Fibroblast of upper back skin (primary cell): ENCODE data around the gene AGAP1.

Experiments
- DNase-seq: peaks from one replicate; pipeline ENCODE4 v3.0.0-alpha.2; 2013

The AGAP1 gene

DNA sequence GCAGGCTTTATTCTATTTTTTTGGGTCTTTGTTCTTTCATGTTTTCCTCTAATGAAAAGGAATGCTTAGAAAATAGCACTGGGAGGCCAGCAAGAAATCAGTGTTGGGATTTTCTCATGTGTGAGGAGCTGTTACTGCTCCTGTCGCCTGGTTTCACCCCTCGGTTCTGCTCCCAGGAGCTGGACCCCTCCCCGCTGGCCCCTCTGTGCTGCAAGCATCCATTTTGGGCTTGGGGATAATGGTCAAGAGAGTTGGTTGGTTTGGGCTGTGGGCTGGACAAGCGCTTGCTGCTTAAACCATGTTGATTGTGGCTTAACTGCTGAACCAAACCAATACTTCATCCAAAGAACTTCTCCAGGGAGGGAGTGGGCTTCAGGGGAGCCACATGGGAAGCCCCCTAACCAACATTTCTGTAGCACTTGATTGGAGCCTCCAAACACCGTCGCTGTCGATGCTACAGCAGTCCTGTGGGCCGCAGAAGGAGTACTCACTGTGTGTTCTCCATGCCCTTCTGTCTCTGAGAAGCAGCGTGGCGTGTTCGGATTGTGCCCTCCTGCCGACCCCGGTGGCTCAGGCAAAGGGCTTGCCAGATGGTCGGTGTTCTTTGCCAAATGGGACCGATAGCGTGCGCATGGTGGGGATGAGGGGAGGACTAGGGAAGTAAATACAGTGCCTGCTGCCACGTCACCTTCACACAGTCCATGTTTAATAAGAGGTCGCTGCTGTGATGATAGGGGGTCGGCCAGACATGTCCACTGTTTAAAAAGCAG, 40.0 kb downstream of the AGAP1 start:
- no peak for DNase-seq

DNA sequence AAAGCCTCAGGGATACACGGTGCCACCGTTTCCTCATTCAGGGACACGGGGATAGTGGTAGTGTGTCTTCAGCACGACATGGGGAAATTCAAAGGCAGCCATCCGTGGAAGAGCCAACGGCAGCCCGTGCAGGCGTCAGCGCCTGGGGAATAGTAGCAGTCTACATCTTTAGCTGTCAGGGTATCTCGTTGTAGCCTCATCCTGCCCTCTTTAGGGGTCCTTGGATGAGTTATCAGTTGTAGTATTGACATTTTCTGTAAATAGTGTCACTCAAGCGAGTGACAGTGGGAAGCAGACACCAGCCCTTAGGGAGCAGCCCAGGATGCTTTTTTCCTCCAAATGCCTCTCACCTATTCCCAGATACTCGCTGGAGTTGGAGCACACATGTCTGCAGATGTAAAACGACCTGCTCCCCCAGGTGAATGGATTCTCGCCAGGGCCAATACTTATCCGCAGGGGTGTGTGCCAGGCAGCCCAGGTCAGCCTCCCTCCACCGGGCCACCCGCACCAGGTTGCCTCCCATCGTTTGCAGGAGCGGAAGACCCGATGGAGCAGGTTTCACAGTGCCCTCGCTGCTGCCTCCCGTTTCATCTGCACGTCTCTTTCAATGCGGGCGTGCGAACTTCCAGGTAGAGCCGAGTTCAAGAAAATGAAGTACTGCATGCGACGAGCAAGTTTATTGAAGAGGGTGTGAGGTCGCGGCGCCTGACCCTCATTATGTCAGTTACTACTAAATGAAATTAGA, 41.0 kb downstream of the AGAP1 start:
- no peak for DNase-seq

DNA sequence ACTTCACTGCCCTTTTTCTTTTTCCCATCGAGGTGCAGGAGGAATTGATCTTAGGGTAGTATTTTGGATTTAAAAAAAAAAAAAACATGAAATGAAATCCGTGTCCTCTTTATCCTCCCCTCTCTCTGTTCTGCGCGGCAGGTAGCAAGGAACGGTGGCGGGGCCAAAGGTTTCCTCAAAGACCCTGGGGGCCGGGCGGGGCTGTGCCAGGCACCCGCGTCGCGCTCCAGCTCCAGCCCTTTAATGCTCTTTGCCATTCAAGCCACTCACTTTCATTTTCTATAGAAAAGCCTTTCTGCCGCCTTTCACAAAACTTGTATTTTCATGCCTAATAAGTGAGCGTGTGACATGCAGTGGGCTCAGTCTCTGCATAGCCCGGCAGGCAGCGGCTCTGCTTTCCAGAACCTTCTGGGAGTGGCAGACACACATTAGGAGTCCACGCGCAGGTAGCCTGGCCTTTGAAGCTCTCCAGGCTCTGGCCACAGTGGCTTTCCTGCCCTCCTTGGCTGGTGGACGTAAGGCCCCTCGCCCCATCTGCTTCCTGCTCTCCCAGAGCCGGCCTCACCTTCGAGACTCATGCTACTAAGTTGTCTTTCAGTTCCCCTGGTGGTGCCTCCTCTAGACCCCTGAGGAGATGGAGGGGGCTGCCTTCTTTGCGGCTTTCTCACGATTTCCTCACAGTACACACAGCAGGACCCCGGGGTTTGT, 41.7 kb downstream of the AGAP1 start:
- no peak for DNase-seq

DNA sequence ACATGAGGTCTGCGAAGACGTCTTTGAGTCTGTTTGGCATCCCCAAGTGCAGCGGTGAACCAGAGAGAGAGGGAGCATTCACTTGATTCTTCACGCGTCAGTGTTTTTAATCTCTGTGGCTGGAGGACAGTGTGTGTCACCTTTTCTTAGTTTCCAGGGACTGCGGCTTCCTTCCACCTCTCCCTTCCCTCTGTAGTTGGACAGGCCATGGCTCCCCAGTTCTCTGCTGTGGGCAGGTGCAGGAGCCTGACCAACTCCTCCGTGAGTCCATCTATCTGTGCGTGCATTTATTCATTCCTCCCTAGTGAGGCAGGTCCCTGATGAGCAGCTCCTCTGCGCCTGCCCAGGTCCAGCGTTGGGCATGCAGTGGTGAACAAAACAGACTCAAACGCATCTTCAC, 42.9 kb downstream of the AGAP1 start:
- no peak for DNase-seq

DNA sequence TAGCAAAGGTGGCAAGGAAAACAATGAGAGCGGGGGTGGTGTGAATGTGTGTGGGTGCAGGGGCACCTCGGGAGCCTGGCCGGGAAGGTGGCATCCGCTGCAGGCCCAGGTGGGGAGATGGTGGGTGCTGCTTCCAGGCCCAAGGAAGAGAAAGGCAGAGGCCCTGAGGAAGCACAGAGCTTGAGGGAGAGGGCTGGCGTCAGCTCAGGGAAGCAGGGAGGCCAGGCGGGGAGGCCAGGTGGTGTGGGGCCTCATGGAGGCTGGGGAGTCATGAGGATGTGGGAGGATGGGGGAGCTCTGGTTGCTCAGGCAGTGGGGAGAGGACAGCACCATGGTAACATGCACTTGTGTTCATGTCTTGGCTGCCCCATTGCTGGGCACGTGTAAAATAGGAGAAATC, 43.3 kb downstream of the AGAP1 start:
- DNase-seq: no peak

DNA sequence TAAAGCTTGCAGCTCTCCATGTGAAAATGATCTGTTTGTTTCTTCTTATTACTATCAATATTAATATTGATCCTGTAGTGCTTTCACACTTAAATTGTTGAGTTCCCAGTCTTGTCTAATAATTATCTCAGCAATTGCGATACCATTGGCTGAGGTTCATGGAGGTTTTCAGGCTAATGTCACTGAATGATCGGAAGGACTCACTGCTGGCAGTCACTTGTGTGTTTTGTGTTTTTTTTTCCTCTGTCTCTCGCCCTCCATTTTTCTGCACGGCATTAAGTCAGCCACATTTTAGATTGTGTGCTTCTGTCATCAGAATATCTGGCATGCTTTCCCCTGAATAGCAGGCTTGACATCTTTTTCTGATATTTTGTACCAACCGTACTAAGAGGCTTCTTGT, 43.7 kb downstream of the AGAP1 start:
- no peak for DNase-seq

DNA sequence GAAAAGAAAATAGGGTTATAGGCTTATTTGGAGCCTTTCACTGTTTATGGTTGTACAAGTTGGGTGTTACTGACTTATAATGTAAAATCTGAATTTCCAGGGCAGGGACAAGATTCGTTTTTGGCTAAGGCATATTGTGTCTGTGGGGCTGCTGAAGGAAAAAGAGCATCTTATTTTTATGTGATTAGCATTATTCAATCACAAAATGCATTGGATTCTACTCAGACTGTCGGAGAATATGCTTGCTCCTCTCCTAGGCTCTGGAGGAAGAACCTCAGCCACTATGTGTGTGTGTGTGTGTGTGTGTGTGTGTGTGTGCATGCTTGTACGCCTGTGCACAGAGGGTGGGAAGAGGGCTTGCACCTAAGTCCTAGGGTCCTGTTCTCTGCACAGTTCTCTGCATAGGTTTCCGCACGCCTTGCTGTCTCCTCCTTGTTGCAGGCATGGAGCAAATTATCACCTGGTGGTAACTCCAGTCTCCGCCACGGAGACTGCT, 44.3 kb downstream of the AGAP1 start:
- no peak for DNase-seq

DNA sequence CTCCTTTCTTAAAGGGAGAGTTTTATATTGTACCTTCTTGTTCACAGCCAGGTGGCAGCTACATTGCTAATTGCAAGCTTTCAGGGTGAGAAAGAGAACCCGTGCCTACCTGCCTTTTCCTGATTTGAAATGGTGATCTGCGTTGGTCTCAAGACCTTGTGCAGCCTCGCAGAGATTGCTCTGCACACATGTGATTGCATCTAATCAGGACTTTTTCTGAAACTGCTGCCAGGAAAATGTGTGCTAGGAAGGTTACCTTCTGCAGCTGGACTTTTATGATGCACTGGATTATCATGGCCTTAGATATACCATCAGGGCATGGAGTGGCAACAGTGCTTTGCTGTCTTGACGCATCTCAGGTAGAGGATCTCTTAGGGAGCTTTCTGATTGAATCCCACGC, 45.1 kb downstream of the AGAP1 start:
- DNase-seq: no peak

DNA sequence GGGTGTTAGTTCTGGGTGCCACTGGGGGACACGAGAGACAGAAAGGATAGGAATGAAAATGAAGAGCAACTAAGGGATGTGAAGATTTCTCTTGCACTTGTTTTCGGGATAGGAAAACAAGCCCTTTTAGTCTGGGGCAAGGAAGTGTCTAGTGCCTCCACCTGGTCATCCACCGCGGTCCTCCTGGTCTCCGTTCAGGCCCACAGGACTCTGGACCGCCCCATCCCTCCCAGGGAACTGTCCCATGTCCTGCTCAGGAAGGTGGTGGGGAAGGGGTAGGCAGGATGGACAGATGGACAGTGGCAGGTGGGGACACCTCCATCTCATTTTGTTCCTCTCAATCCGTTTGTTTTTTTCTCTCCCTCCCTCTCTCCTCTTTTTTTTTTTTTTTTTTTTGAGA, 45.9 kb downstream of the AGAP1 start:
- no peak for DNase-seq

DNA sequence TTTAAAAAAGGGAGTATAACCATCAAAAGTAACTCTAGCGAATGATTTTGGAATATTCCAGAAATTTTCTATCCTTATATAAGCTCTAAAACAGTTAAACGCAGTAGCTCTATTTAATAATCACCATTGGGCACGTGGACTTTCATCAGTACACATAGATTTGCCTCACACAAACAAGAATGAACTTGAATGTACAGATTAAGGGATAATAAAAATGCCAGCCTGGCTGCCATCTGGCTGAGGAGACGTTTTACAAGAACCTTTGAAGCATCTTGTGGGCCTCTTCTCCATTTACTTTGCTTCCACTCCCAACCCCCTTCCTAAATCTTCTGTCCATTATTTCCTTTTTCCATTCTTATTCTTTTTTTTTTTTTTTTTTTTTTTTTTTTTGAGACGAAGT, 47.2 kb downstream of the AGAP1 start:
- DNase-seq: no peak

DNA sequence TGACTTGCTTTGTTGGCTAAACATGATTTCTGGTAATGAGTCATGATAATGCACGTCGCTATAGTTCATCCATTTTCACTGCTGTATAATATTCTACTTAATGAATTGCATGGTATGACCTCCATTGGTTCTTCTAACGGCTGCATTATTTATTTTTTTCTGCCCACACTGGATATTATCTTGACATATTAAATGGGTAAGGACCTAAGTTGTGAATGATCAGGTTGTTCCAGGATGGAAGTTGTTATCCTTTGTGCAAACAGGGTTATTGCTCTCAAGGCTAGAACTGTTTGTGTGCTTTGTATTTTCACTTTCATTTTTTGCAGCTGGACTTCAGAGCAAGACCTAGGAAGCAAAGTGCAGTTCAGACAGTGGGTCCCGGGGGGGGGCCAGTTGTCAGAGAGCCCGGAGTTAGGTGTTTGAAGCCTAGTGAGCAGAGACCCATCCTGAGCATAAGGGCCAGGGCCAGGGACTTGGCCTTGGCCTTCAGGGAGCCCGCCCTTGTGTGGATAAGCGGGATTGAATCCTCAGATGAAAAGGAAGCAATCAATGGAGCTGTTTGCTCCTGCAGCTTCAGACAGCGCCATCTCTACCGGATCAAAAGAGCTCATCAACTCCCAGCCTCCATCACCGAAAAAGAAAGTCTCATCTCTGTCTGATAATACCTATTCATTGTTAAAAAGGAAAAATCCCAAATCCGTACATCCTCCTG, 48.2 kb downstream of the AGAP1 start:
- DNase-seq: no peak

DNA sequence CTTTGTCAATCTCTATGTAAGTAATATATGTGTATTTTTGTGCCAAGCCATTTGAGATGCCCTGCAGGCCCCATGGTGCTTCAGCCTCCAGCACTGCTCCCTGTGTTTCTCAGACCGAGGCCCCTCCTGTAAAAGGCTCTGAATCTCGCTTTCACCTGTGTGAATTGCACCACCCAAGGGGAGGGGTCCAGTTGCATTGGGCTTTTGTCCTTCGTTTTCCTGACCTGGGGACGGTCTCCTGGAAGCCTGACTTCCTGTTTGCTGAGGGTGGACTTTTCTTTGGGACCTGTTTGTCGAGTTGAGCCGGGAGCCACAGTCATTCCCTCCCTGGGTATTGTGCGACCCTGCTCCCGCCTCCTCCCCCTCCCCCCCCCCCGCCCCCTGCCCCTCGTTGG, 48.9 kb downstream of the AGAP1 start:
- no peak for DNase-seq

DNA sequence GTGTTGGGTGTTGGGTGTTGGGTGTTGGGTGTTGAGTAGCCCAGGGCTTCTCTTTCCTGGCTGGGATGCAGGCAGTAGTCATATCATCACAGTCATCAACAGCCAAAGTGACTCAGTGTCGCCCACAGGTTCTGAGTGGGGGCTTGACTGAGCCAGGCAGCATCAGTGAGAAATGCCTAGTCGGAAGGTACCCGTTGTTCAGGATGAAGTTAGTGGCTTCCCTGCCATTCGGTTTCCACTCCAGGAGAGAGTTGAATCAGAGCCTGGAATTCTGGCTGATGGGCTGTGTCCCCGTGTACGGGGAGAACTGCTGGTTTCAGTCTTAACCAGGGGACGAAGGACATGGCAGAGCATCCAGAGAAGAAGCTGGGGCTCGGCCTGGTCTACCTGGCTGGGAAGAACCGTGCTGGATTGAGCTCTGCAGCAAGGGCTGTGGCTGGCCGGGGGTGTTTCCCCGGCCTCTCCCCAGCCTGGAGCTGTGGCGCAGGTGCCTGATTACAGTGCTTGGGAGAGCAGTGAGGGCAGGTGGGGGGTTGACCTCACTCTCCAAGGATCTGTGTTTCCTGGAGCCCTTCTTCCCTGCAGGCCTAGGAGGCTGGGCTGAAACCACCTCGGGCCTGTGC, 49.4 kb downstream of the AGAP1 start:
- DNase-seq: peak; percentile 15

DNA sequence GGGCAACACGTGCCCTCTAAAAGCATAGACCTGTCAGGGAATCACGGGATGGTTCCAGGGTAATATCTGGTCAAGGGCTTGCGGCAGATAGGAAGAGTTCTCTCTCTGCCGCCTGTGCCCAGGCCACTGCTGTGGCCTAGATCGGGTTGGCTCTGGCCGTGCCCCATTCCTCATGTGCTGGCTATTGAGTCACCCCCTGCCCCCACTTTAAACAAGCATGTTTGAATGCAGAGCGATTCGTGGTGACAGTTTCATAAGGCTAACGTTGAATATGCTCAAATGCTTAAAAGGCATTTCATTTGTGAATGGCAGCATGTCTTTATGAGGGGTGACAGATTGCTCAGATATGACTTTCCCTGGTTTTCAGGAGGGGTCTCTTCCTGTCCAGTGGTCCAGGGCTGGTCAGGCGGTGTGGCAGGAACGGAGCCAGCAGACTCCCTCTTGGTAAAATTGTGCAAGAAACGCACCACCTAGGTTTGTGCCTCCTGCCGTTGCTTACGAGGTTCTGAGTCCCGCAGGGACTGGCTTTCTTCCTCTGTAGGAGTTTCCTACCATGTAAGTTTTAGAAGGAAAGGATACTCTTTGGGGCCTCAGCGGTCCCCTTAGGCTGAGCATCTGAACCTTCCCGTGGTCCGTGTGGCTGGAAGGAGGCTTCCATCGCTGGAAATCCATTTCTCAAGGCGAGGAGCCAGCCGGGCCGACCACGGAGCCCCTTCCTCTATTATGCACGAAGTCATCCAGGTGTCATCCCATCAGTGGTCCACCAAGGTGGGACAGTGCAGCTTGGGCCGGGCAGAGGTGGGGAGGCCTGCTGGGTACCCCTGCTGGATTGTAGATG, 50.2 kb downstream of the AGAP1 start:
- no peak for DNase-seq

DNA sequence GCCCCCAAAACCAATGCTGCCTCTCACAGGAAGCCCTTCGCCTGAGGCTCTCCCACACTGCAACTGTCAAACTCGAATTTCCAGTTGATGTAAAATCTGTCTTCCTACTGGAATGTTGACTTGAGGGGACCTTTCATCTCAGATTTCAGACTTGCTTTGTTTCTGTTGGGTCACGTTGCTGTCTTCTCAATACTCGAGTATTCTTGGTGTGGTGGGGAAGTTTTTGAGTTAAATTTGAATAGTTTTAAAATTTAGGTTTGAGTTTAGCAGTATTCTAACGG, 50.8 kb downstream of the AGAP1 start:
- DNase-seq: no peak

DNA sequence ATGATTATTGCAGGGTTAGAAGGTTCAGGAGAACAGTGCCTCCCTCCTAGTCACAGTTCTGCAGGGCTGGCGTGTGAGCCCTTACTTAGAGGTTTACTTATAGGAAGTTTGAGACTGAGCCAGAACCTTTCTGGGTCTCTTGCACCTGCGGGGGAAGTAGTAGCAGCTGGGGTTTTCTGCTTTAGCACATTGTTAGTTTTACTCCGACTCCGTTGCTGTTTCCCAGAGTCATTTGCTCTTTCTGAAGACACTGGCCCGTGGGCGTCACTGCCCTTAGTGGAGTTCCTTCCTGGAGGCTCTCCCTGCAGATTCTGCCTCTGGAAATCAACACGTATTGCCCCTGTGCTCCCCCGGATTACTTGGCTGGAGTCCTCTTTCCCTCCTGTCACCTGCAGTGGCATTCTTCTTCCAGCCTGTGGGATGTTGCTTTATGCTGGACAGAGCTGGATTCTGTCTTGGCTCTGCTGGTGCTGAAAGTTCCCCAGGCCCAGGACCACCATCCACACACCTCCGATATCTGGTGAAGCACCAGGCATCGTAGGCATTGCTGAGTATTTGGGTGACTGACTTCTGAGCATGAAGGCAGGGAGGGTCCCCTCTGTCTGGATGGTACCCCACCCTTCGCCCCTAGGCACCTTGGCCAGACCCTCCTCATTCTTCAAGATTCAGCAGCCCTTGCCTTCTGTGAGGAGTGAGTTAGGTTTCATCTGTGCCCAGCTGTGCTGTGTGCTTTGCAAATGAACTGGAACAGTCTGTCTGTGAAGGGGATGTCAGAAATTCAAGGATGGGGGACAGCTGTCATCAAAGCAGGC, 51.7 kb downstream of the AGAP1 start:
- DNase-seq: no peak

DNA sequence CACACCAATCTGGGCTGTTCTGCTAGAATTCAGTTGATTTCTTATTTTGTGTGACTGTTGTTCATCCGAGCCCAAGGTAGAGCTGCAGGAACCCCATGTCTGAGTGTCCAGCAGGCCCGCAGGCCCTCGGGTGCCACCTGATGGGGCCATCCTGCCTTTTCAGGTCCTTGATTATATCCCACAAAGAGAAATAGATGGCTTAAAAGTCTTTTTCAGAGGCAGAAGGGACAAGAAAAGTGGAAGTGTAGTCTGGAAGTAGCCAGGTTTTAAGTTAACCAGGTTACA, 52.2 kb downstream of the AGAP1 start:
- no peak for DNase-seq

DNA sequence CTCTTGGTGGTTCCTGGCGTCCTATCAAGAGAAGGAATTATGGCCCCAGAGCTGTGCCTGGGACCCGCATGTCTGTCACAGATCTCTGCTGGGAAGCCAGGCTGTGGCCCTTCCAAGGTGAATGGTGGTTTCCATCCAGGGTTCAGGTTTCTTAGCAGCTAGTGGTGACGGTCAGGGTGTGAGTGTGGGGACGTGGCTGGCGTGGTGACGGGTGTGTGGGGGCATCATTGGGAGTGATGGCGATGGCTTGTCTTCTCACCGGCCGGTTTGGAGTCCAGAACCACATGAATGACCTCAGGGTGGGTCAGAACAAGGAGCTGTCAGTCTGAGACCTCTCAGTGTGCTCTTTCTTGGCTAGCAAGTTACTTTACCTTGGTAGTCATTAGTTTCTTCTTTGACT, 52.6 kb downstream of the AGAP1 start:
- no peak for DNase-seq

DNA sequence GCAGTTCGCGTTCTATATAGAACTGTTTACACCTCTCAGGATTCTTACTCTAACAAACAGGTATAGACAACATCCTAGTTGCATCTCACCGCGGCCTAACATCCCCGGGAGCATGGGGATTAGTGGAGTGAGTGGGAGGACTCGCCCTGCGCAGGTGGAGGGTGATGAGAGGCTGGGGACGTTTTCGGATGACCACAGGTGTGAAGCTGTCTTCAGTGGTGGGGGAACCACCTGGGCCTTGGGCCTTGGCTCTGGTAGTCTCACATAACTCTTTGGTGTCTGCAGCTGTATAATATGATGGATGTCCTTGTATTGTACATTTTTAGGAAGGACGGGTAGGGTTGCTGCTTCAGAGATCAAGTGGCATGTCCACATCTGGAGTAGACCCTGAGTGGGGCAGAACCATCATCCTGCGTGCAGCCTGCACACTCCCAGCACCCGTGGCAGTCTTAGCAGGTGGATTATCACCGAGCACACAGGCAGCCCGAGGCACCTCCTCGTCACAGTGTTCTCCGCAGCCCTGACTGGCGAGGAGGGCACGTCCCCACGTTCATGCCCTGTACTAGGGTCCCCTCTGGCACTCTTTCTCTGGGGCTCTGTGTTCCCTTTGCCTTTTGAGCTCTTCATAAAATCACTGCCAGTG, 56.0 kb downstream of the AGAP1 start:
- no peak for DNase-seq

DNA sequence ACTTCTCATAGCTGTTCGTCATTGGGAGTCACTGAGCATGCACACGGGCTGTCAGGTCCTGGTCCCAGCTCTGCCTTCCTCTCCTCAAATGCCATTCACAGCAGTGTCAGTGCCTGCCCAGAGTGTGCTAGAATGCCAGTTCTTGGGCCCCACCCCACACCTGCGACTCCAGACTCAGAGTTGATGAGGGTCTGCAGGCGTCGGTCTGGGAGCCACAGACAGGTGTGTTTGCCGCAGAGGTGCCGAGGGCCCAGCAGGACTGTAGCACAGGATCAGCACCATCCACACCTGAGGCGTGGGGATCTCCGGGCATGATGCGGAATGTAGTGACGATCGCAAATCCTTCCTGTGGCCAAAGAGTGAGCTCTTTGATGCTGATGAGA, 56.5 kb downstream of the AGAP1 start:
- DNase-seq: no peak

DNA sequence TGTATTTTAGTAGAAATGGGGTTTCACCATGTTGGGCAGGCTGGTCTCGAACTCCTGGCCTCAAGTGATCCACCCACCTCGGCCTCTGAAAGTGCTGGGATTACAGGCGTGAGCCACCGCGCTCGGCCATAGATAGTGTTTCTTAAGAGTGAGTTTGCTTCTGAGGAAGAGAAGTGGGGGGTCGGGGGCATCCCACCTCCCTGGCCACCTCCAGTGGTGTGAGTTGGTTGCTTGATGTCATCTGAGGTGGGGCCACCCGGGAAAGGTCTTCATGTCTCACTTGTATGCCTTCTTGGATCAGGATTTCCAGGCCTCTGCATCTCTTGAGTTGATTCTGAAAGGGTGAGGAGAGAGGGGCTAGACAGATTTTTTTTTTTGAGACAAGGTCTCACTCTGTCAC, 57.1 kb downstream of the AGAP1 start:
- no peak for DNase-seq
